ENCODE results near the gene A1CF. TPM values are rescaled to one million over a fixed set of nuclear protein-coding genes. Genes with fewer than 3 reads are reported as not detected.

Gene A1CF
- total RNA-seq, 1 donor from 2014 or later = not detected

DNA sequence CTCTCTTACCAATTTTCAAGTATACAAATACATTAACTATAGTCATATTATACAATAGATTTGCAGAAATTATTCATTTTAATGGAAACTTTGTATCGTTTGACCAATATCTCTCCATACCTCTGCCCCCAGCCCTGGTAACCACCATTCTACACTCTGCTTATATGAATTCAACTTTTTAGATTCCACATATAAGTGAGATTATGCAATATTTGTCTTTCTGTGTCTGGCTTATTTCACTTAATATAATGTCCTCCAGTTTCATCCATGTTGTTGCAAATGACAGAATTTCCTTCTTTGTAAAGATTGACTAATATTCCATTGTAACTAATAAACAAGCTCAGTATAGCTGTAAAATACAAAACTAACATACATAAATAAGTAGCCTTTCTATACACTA lies 55.4 kb downstream of the A1CF start:
- no peak overlapping the region for H3K4me3 Mint-ChIP-seq (ENCODE audit: unreplicated experiment)
- TF ChIP-seq, protein P1, sequence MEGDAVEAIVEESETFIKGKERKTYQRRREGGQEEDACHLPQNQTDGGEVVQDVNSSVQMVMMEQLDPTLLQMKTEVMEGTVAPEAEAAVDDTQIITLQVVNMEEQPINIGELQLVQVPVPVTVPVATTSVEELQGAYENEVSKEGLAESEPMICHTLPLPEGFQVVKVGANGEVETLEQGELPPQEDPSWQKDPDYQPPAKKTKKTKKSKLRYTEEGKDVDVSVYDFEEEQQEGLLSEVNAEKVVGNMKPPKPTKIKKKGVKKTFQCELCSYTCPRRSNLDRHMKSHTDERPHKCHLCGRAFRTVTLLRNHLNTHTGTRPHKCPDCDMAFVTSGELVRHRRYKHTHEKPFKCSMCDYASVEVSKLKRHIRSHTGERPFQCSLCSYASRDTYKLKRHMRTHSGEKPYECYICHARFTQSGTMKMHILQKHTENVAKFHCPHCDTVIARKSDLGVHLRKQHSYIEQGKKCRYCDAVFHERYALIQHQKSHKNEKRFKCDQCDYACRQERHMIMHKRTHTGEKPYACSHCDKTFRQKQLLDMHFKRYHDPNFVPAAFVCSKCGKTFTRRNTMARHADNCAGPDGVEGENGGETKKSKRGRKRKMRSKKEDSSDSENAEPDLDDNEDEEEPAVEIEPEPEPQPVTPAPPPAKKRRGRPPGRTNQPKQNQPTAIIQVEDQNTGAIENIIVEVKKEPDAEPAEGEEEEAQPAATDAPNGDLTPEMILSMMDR (IDR thresholded peaks at IDR 0.05) = no peak
- H3K27ac Mint-ChIP-seq (ENCODE audit: unreplicated experiment) = no peak overlapping the region
- no peak for DNase-seq (ENCODE audit: low spot score)
- H3K36me3 Mint-ChIP-seq (ENCODE audit: low read depth) = no peaks in the 10 kb centered on the region
- peaks cover 41% of the 10 kb centered on the region for H3K27me3 Mint-ChIP-seq (ENCODE audit: low read depth)
- peaks cover 4% of the 10 kb centered on the region for H3K9me3 Mint-ChIP-seq (ENCODE audit: low read depth)
- H3K4me1 Mint-ChIP-seq (ENCODE audit: low read depth) = no peaks in the 10 kb centered on the region

- DNase-seq (ENCODE audit: low spot score) = no peak
- Mint-ChIP-seq H3K27ac (ENCODE audit: unreplicated experiment) (no peak overlapping the region), H3K4me1 (ENCODE audit: low read depth) (no peaks in the 10 kb centered on the region), H3K9me3 (ENCODE audit: low read depth) (no peaks in the 10 kb centered on the region), H3K36me3 (ENCODE audit: low read depth) (no peaks in the 10 kb centered on the region), H3K4me3 (ENCODE audit: unreplicated experiment) (no peak overlapping the region), H3K27me3 (ENCODE audit: low read depth) (peaks cover 51% of the 10 kb centered on the region)
- TF ChIP-seq, protein P1 (IDR thresholded peaks at IDR 0.05) = no peak
Observed at GRCh38 chr10:50824782-50825181, 60.6 kb downstream of the A1CF start.

DNA sequence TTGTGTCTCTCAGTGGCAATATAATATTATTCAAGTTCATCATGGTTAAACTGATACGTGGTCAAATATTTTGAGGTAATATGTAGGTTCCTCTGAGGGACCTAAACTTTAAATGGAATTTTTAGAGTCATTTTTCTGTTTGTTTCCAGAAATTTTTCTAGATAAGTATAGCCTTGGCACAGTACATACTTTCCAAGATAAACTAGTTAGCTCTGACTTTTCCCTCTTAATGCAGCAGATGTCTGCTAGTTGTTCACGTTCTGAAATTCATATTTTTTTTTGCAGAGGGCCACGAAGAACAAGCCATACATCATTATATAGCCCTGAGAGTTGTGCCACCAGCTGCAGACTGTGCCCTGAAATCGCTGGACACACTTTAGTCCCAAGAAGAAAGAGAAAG lies 61.6 kb downstream of the A1CF start:
- TF ChIP-seq, protein P1 (IDR thresholded peaks at IDR 0.05) = no peak
- Mint-ChIP-seq H3K4me1 (ENCODE audit: low read depth) (no peaks in the 10 kb centered on the region), H3K4me3 (ENCODE audit: unreplicated experiment) (no peak overlapping the region), H3K36me3 (ENCODE audit: low read depth) (no peaks in the 10 kb centered on the region), H3K27ac (ENCODE audit: unreplicated experiment) (no peak overlapping the region), H3K9me3 (ENCODE audit: low read depth) (no peaks in the 10 kb centered on the region), H3K27me3 (ENCODE audit: low read depth) (peaks cover 54% of the 10 kb centered on the region)
- no peak for DNase-seq (ENCODE audit: low spot score)

DNA sequence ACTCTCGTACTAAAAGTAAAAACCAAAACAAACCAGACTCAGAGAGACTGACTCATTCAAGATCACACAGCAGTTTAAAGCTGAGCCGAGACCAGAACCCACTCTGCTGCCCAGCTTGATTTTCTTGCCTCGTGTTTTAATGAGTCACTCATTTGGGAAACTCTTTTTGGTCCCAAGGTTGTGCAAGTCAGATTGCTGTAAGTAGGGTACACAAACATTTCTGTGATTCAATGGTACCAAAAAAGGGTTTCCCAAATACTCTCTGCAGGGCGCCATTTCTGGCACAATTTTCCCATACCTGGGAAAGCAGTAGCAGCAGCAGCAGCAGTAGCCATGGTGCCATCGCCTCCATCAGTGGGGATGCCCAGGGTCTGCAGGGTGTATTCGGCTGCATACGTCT lies 75.8 kb downstream of the A1CF start:
- TF ChIP-seq, protein P1 (IDR thresholded peaks at IDR 0.05) = no peak
- Mint-ChIP-seq H3K36me3 (ENCODE audit: low read depth) (no peaks in the 10 kb centered on the region), H3K9me3 (ENCODE audit: low read depth) (no peaks in the 10 kb centered on the region), H3K27ac (ENCODE audit: unreplicated experiment) (no peak overlapping the region), H3K4me1 (ENCODE audit: low read depth) (peaks cover 4% of the 10 kb centered on the region), H3K4me3 (ENCODE audit: unreplicated experiment) (no peak overlapping the region), H3K27me3 (ENCODE audit: low read depth) (peaks cover 12% of the 10 kb centered on the region)
- no peak for DNase-seq (ENCODE audit: low spot score)

- H3K9me3 Mint-ChIP-seq (ENCODE audit: low read depth) = no peaks in the 10 kb centered on the region
- peaks cover 11% of the 10 kb centered on the region for H3K27me3 Mint-ChIP-seq (ENCODE audit: low read depth)
- peaks cover 4% of the 10 kb centered on the region for H3K4me1 Mint-ChIP-seq (ENCODE audit: low read depth)
- H3K4me3 Mint-ChIP-seq (ENCODE audit: unreplicated experiment) = no peak overlapping the region
- TF ChIP-seq, protein P1 (IDR thresholded peaks at IDR 0.05) = no peak
- H3K36me3 Mint-ChIP-seq (ENCODE audit: low read depth) = no peaks in the 10 kb centered on the region
- no peak for DNase-seq (ENCODE audit: low spot score)
- H3K27ac Mint-ChIP-seq (ENCODE audit: unreplicated experiment) = no peak overlapping the region
Observed at GRCh38 chr10:50807851-50808776, 77.3 kb downstream of the A1CF start.

Data from chondrocyte (in vitro differentiated cells).